Activated CD8-positive, alpha-beta memory T cell treated with anti-CD3 and anti-CD28 coated beads, Interleukin-2, amount 50 U/mL, for 1 hour (primary cell): ENCODE data around the gene AFF3.
"Not testable (repeated sequence)": the region's sequence is repeated elsewhere in the genome, so short reads cannot be mapped to it uniquely, and the experiment has no call there.

Source experiments
- DNase-seq: peaks from one replicate; pipeline ENCODE4 v3.0.0-alpha.2; 2020; ENCODE audit errors: extremely low read depth

Gene AFF3

GRCh38 chr2:100106460-100106859 is 35.9 kb downstream of the AFF3 start:
- DNase-seq: no peak

GRCh38 chr2:100105678-100106054 is 36.7 kb downstream of the AFF3 start:
- DNase-seq: no peak

GRCh38 chr2:100104718-100105677 is 37.4 kb downstream of the AFF3 start:
- no peak for DNase-seq

- not testable (repeated sequence) for DNase-seq
Observed at GRCh38 chr2:100104265-100104664, 38.1 kb downstream of the AFF3 start.

GRCh38 chr2:100103527-100104252 is 38.7 kb downstream of the AFF3 start:
- not testable (repeated sequence) for DNase-seq

GRCh38 chr2:100102466-100103180 is 39.8 kb downstream of the AFF3 start:
- DNase-seq: not testable (repeated sequence)

- not testable (repeated sequence) for DNase-seq
Observed at GRCh38 chr2:100098855-100099254, 43.5 kb downstream of the AFF3 start.

- not testable (repeated sequence) for DNase-seq
Observed at GRCh38 chr2:100097611-100098294, 44.6 kb downstream of the AFF3 start.

GRCh38 chr2:100095845-100096244 is 46.5 kb downstream of the AFF3 start:
- DNase-seq: not testable (repeated sequence)

- not testable (repeated sequence) for DNase-seq
Observed at GRCh38 chr2:100091807-100092206, 50.6 kb downstream of the AFF3 start.

- DNase-seq: not testable (repeated sequence)
Observed at GRCh38 chr2:100085744-100086143, 56.6 kb downstream of the AFF3 start.

GRCh38 chr2:100083421-100084216 is 58.8 kb downstream of the AFF3 start:
- not testable (repeated sequence) for DNase-seq

- DNase-seq: not testable (repeated sequence)
Observed at GRCh38 chr2:100082302-100082978, 60.0 kb downstream of the AFF3 start.

- no peak for DNase-seq
Observed at GRCh38 chr2:100077935-100078334, 64.5 kb downstream of the AFF3 start.

GRCh38 chr2:100077456-100077855 is 64.9 kb downstream of the AFF3 start:
- DNase-seq: no peak

GRCh38 chr2:100075532-100075931 is 66.9 kb downstream of the AFF3 start:
- no peak for DNase-seq

- no peak for DNase-seq
Observed at GRCh38 chr2:100073110-100073509, 69.3 kb downstream of the AFF3 start.

- DNase-seq: no peak
Observed at GRCh38 chr2:100072503-100072902, 69.9 kb downstream of the AFF3 start.

- DNase-seq: no peak
Observed at GRCh38 chr2:100071335-100072043, 70.9 kb downstream of the AFF3 start.
